ENCODE measurements around the gene CENPM.
"Not testable (repeated sequence)": the region's sequence is repeated elsewhere in the genome, so short reads cannot be mapped to it uniquely, and the experiment has no call there.

Gene CENPM

DNA sequence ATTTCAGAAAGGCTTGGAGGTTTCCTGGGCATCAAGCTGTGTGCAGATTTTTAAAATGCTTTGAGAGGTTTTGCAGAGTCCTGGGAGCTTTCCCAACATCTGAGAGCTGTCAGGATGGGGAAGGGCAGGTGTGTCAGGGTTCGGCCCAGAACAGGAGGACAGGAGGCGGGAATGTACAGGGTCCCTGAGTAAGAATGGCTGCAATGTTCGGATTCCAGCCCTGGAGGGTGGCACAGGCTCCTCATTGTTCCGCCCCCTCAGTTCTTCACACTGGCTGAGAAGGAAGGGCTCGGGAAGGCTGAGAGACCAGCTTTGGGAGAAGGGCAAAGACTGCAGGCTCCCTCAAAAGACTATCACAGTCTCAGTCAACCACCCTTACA is 17.1 kb upstream of the CENPM start:
- DNase-seq = no peak

- DNase-seq = no peak
These were observed 16.6 kb upstream of the CENPM start for GRCh38 chr22:41963453-41964111.

DNA sequence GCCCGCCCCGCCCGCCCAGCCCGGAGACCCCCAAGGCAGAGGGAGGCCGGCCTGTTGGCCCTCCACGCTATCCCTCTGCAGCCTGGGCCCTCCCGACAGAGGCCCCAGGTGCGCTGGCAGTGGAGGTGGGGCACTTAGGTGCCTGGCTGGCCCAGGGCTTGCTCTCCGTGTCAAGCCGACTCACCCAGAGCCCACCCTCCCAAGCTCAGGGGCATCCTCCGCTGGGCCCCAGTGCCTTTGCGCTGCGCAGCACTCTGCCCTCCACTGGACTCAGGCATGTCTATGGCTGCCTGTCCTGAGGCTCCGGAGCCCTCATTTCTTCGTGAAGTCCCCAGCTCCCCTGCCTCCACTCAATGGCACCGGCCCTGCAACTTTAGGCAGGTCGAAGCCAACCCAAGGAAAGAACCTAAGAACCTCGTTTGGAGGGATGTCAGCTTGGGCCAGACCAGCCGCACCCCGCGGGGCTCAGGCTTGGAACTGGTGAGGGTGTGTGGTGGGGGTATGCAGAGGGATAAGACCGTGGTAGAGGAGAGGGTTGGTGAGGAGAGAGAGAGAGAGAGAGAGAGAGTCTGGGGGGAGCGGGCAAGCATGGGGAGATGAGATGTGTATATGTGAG is 11.1 kb upstream of the CENPM start:
- no peak for DNase-seq

DNA sequence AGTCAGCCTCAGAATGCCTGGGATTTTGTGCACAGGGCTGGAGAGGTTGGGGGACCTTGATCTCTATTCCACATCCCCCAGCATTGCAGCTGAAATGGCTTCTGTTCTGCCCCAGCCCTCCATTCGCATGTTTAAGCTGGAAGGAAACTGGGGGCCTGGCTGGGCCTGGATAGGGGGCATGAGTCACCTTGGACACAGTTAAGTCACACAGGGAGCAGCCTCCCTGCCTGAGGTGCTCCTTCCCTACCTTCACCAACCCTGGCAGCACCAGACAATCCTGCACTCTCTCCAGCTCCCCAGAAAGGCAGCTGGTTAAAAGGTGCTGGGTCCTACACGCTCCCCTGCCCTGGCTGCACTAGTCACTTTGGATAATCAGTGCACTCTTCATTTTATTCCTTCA is 5.8 kb upstream of the CENPM start:
- no peak for DNase-seq

- no peak for DNase-seq
These were observed 5.0 kb upstream of the CENPM start, which contains the start of gene SMIM45 for GRCh38 chr22:41951898-41952474. Gene SMIM45, plus strand, starts transcription at chr22:41952150.

DNA sequence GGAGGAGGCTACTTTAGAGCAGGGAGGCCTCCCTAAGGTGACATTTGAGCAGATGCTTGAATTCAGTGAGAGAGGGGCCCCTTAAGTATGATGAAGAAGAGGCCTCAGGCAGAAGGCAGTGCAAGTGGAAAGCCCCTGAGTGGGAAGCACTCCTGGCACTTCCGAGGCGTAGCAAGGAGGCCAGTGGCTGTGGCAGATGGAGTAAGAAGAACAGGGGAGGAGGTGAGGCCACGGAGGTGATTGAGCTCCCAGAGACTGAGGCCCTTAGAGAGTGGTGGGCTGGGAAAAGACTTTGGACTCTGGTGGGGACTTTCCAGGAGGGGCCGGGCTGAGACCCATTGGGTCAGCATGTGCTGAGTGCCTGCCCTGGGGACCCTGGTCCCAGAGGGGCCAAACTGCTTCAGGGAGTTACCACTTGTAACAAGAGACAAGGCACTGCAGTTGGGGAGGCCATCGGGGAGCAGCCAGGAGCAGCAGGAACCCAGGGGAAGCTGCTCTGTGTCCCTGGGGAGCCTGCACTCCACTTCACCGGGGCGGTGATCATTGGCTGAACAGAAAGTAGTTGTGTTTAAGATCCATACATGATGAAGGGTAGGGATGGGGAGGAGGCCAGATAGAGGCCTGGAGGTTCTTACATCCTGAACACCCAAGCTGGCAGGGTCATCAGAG is 2.5 kb upstream of the CENPM start:
- DNase-seq = no peak

GRCh38 chr22:41948928-41949296 is 2.0 kb upstream of the CENPM start:
- not testable (repeated sequence) for DNase-seq

GRCh38 chr22:41948142-41948541 is 1.2 kb upstream of the CENPM start:
- DNase-seq = no peak

DNA sequence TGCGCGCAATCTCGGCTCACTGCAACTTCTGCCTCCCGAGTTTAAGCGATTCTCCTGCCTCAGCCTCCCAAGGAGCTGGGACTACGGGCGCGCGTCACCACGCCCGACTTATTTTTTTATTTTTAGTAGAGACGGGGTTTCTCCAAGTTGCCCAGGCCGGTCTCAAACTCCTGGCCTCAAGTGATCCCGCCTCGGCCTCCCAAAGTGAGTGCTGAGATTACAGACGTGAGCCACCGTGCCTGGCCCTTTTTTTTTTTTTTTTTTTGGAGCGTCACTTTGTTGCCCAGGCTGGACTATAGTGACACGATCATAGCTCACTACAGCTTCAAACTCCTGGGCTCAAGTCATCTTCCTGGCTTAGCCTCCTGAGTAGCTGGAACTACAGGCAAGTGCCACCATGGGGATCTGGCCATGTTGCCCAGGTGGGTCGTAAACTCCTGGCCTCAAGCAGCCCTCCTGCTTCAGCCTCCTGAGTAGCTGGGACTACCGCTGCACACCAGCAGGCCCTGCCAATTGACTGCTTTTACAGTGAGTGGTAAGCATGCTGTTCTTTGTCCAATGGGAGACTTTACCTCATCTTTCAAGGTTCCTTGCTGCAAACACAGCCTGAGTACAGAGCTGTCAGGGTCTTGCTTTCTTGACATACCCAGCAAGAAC is 600 bp upstream of the CENPM start:
- no peak for DNase-seq

DNA sequence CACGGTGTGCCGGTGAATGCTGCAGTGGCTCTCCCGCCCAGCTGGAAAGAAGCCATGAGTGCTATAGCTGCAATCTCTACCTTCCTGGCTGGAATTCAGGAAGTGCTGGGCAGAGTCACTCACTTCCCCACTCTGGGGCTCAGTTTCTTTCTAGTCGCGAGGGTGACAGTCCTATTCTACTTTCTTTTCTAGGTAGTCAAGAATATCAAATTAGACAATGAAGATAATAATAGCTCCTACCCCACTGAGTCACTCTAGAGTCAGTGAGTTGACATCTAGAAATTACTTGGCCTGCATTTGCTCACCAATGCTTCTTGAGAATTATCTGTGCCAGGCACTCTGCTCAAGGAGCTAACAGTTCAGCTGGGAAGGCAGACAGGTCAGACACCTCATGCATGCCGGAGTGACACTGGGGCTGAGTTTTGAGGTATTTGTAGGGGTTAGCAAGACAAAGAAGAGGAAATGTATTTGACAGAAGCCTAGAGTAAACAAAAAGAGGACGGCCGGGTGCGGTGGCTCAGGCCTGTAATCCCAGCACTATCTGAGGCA is 3.2 kb downstream of the CENPM start:
- DNase-seq = peak; percentile 41

- DNase-seq = peak; percentile 85
These were observed 5.9 kb downstream of the CENPM start for GRCh38 chr22:41940832-41941765.

GRCh38 chr22:41939981-41940831 is 6.7 kb downstream of the CENPM start:
- peak; percentile 96 for DNase-seq

DNA sequence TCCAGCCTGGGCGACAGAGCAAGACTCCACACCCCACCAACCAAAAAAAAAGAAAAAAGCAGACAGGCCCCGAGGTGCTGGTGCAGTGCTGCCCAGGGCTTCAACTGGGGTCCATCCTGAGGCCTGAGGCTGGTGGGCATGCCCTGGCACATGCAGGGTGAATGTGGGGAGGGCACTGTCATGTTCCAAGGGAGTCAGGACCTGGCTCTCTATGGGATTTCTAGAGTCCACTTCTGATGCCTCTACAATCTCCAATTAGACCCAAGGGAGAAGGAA is 10.1 kb downstream of the CENPM start:
- no peak for DNase-seq

GRCh38 chr22:41935509-41935908 is 11.4 kb downstream of the CENPM start:
- DNase-seq = no peak

DNA sequence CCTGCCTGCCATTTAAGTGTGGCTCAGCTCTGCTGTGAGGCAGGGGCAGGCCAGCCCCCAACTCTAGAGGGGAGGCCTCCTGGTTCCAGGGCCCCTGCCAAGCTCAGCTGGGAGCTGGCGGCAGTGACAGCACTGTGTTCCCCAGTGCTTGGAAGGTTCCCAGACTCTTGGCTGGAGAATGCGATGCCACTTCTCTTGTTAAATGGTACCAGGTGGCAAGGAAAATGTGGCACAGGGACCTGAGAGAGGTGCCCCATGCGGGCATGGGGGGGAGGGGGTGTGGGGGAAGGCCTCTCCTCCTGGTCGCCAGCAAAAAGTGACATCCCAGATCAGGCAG is 12.0 kb downstream of the CENPM start:
- no peak for DNase-seq

DNA sequence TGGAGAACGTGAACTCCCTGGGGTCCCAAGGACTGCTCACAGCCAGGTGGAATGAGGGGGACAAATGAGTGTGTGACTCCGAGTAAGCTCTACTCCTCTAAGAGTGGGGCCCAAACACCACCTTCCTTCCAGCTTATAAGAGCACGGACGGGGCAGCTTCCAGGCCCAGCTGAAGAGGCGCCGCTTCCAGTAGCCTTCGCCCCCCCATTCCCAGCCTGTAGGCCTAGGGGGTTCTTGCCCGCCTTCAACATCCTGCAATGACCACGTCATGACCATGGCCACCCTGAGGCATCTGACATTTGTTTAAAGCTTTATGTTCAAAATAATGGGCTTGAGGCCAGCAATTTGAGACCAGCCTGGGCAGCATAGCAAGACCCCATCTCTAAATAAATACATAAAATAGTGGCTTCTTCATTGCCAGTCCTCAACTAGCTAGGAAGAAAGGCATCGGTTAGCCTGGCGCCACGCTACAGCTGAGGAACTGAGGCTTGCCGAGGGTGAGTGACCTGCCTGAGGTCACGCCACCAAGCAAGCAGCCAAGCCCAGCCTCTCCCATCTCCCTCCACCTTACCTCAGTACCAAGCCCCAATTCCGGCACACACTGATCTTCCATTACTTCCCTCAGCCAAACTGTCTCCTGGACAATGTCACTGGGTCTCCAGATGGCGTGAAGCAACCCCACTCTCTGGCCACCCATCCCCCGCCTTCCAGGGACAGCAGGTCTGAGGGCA is 12.5 kb downstream of the CENPM start:
- DNase-seq = no peak

DNA sequence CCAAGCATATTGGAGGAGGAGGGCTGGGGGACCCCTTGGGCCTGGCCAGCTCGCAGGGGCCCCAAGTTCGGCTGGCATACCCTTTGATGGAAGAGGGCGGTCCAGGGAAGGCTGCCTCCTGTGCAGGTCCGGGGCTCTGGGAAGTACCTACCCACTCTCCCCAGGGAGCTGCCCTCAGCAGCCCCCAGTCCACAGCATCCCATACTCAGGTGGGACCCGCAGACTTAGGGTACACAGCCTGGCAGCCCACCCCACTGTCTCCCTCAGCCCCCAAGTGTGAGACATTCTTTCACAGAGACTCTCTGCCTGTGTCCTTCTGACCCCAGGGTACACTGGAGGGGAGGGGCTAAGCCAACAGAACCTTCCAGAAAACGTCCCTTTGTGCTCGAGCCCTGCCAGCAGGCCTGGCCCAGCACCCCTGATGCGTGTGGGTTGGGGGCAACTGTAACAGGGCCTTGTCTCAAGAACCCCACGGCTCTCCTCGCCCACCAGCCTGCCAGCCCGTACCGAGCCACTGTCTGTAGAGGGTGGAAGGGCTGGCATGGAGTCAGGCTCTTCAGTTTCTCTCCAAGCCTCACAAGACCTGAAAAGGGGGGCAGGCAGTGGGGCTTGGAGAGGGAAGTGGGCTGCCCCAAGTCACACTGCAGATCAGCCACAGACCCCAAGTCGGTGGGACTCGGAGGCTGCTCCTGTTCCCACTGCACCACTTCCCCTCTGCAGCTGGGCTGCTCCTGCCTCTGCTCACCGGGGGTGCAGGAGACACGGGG is 13.4 kb downstream of the CENPM start:
- DNase-seq = no peak

- no peak for DNase-seq
These were observed 14.6 kb downstream of the CENPM start for GRCh38 chr22:41932353-41932752.

GRCh38 chr22:41931701-41932269 is 15.2 kb downstream of the CENPM start:
- no peak for DNase-seq

DNA sequence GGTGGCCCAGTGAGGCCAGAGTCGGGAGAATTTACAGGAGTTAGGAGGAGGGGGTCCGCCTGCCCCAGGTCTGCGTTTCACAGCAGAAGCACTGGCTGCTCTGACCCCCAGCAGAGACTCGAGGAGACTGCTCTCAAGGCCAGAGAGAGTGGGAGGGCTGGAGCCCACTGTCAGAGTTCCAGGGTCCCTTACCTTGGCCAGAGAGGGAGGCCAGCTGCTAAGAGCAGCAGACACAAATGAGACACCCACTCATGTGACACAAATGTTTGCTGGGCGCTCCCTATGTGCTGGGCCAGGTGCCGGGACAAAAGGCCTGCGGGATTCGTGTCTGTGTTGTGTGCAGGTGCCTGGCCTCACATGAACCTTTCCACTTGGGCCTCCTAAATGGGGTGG is 17.5 kb downstream of the CENPM start:
- no peak for DNase-seq

All from stimulated activated CD4-positive, alpha-beta T cell treated with anti-CD3 and anti-CD28 coated beads, Interleukin-15, amount 100 ng/mL, for 24 hours (primary cell).